Stomach (tissue), 9 donors: ENCODE results near the gene CERT1. TPM values are rescaled to one million over a fixed set of nuclear protein-coding genes. Genes with fewer than 3 reads are reported as not detected.
A peak's percentile ranks its signal among the peaks of the same experiment; 100 is the strongest.

Experiments
- DNase-seq, 2 donors: peaks; one replicate each; pipeline versions ENCODE4 v3.0.0 to v3.0.0-alpha.2; 2013 to 2019
- H3K27ac ChIP-seq, 5 donors: fragments of 200-600 bp in 4 of 5; sonication (generic) in 4 of 5; one replicate each; pipeline ENCODE4 v1.5.1; 2013 to 2019; ENCODE audit warnings: mild to moderate bottlenecking in 1 of 5, moderate library complexity in 1 of 5
- H3K27me3 ChIP-seq, 3 donors: fragments of 200-600 bp; sonication (generic); one replicate each; pipeline ENCODE4 v1.5.1; 2017 to 2019; ENCODE audit warnings: mixed run types in 1 of 3
- H3K36me3 ChIP-seq, 4 donors: fragments of 200-600 bp; sonication (generic); 1 replicate in 3 of 4; 2 replicates in 1 of 4; pipeline ENCODE4 v1.5.1; 2016 to 2019
- H3K4me1 ChIP-seq, 4 donors: fragments of 200-600 bp; sonication (generic); one replicate each; pipeline ENCODE4 v1.5.1; 2016 to 2019
- H3K4me3 ChIP-seq, 4 donors: fragments of 200-600 bp; sonication (generic) in 3 of 4; one replicate each; pipeline ENCODE4 v1.5.1; 2016 to 2019; ENCODE audit warnings: mild to moderate bottlenecking in 1 of 4
- H3K9me3 ChIP-seq, 4 donors: fragments of 200-600 bp; sonication (generic); one replicate each; pipeline ENCODE4 v1.5.1; 2016 to 2019
- CTCF ChIP-seq, 7 experiments: fragments of 450-650 bp in 4 of 7; fragments of 200-600 bp in 3 of 7; sonication (generic) in 3 of 7; IDR thresholded peaks; one replicate each; pipeline ENCODE4 v1.5.1; 2016 to 2019; ENCODE audit warnings: antibody characterized with exemption in 7 of 7, control low read depth in 2 of 7, mild to moderate bottlenecking in 1 of 7
- EP300 ChIP-seq: sonication (generic); formaldehyde crosslinking; IDR thresholded peaks from one replicate; pipeline ENCODE4 v1.6.1; 2017; ENCODE audit warnings: antibody characterized with exemption
- POLR2A ChIP-seq, 4 donors: fragments of 450-650 bp; IDR thresholded peaks; one replicate each; pipeline ENCODE4 v1.6.1; 2016; ENCODE audit warnings: antibody characterized with exemption in 4 of 4, control low read depth in 2 of 4, mild to moderate bottlenecking in 1 of 4, moderate library complexity in 1 of 4
- POLR2AphosphoS5 ChIP-seq, 3 donors: sonication (generic); formaldehyde crosslinking; IDR thresholded peaks; one replicate each; pipeline ENCODE4 v1.6.1; 2016; ENCODE audit warnings: antibody characterized with exemption in 3 of 3
- WGBS, 5 donors: extraction: QIAGEN DNeasy Blood & Tissue Kit in 3 of 5; methylation state at CpG; one replicate each; pipeline versions ENCODE4 v1.1.5 to v1.1.7; 2013 to 2018; 5-methylcytosine and 5-hydroxymethylcytosine counted together
- intact Hi-C: fragments of 100-400 bp; cut with DNase I; formaldehyde crosslinking; loops from one replicate; pipeline ENCODE4 v1.15.1; 2023; ENCODE audit warnings: low total_unique reads
- polyA plus RNA-seq, 3 donors: library from polyadenylated mRNA; stranded (reverse); fragments of 200-250 nt; gene quantifications; one replicate each; pipeline ENCODE4 v1.2.3, GENCODE V29; 2013
- total RNA-seq, 5 donors: library from RNA; depleted of rRNA; stranded (reverse); fragments of >200 nt; gene quantifications; one replicate each; pipeline versions ENCODE4 v1.1.0 to v1.2.3, GENCODE V29; 2014 to 2016
- donor health status: healthy with polysubstance abuse.
- donor health status: Bipolar disorder and iron deficiency.
- donor health status: healthy.

Gene CERT1
- total and polyA plus RNA-seq, 8 donors = 7.3 to 81.0 (median 28.5) TPM

- H3K36me3 ChIP-seq = peaks cover 0 to 5% (median 2%) of the 10 kb centered on the region in 4 donors
- H3K27me3 ChIP-seq = no peaks in the 10 kb centered on the region
- H3K4me1 ChIP-seq = peaks cover 16 to 68% (median 40%) of the 10 kb centered on the region in 4 donors
- 24 to 56% (median 35%) methylated on average over 8 of the region's 8 CpGs for WGBS, 5 donors
- intact Hi-C loops = no loop called here
- no peaks in the 10 kb centered on the region for H3K9me3 ChIP-seq
- H3K4me3 ChIP-seq = no peak overlapping the region
- TF ChIP-seq POLR2AphosphoS5 (IDR thresholded peaks at IDR 0.05) (no peak), POLR2A (IDR thresholded peaks at IDR 0.05) (no peak), EP300 (no peak), CTCF (IDR thresholded peaks at IDR 0.05) (no peak)
- H3K27ac ChIP-seq = peak overlapping the region in 3 of 5 donors; percentile 20 to 44 (median 44)
- DNase-seq = peak; percentile 28 to 30
Observed at GRCh38 chr5:75460942-75461610, 50.4 kb downstream of the CERT1 start.

GRCh38 chr5:75460532-75460931 is 50.9 kb downstream of the CERT1 start:
- H3K4me3 ChIP-seq = no peak overlapping the region
- DNase-seq = peak in 1 of 2 donors; percentile 14
- TF ChIP-seq POLR2AphosphoS5 (IDR thresholded peaks at IDR 0.05) (no peak), CTCF (IDR thresholded peaks at IDR 0.05) (no peak), POLR2A (IDR thresholded peaks at IDR 0.05) (no peak)
- no peaks in the 10 kb centered on the region for H3K9me3 ChIP-seq
- H3K4me1 ChIP-seq = peaks cover 16 to 64% (median 38%) of the 10 kb centered on the region in 4 donors
- H3K36me3 ChIP-seq = peaks cover 0 to 5% (median 2%) of the 10 kb centered on the region in 4 donors
- peak overlapping the region in 3 of 5 donors; percentile 20 to 44 (median 44) for H3K27ac ChIP-seq
- WGBS, 5 donors = 26 to 55% (median 31%) methylated on average over 2 of the region's 2 CpGs
- no peaks in the 10 kb centered on the region for H3K27me3 ChIP-seq
- intact Hi-C loops = no loop called here

- 34 to 62% (median 53%) methylated on average over 8 of the region's 8 CpGs for WGBS, 5 donors
- peak overlapping the region in 1 of 5 donors; percentile 54 for H3K27ac ChIP-seq
- no peak overlapping the region for H3K4me3 ChIP-seq
- DNase-seq = peak; percentile 66 to 85
- no peaks in the 10 kb centered on the region for H3K9me3 ChIP-seq
- H3K36me3 ChIP-seq = peaks cover 0 to 15% (median 6%) of the 10 kb centered on the region in 4 donors
- H3K4me1 ChIP-seq = peaks cover 8 to 51% (median 35%) of the 10 kb centered on the region in 4 donors
- no peak for TF ChIP-seq CTCF (IDR thresholded peaks at IDR 0.05)
- TF ChIP-seq EP300 = no peak
- TF ChIP-seq POLR2AphosphoS5 (IDR thresholded peaks at IDR 0.05) = peak in 1 of 3 donors; percentile 49
- TF ChIP-seq POLR2A (IDR thresholded peaks at IDR 0.05) = no peak
- H3K27me3 ChIP-seq = no peaks in the 10 kb centered on the region
- intact Hi-C loops = no loop called here
Observed at GRCh38 chr5:75457691-75458090, 53.7 kb downstream of the CERT1 start.

- TF ChIP-seq POLR2AphosphoS5 (IDR thresholded peaks at IDR 0.05) (no peak), EP300 (no peak), CTCF (IDR thresholded peaks at IDR 0.05) (no peak), POLR2A (IDR thresholded peaks at IDR 0.05) (no peak)
- DNase-seq = peak in 1 of 2 donors; percentile 12
- 69 to 95% (median 78%) methylated on average over 1 of the region's 1 CpG for WGBS, 5 donors
- Histone ChIP-seq H3K27me3 (no peaks in the 10 kb centered on the region), H3K4me3 (no peak overlapping the region), H3K9me3 (no peaks in the 10 kb centered on the region), H3K27ac (peak overlapping the region in 3 of 5 donors; percentile 7 to 15 (median 14)), H3K4me1 (peaks cover 8 to 48% (median 35%) of the 10 kb centered on the region in 4 donors), H3K36me3 (peaks cover 0 to 15% (median 6%) of the 10 kb centered on the region in 4 donors)
- intact Hi-C loops = no loop called here
Observed at GRCh38 chr5:75457161-75457560, 54.3 kb downstream of the CERT1 start.
